Measurements from ENCODE around the gene ADCY1. TPM values are rescaled to one million over a fixed set of nuclear protein-coding genes. Genes with fewer than 3 reads are reported as not detected.

ADCY1 gene
- total RNA-seq, 4 donors from 2014 or later: 2.5 to 9.0 (median 5.6) TPM

DNA sequence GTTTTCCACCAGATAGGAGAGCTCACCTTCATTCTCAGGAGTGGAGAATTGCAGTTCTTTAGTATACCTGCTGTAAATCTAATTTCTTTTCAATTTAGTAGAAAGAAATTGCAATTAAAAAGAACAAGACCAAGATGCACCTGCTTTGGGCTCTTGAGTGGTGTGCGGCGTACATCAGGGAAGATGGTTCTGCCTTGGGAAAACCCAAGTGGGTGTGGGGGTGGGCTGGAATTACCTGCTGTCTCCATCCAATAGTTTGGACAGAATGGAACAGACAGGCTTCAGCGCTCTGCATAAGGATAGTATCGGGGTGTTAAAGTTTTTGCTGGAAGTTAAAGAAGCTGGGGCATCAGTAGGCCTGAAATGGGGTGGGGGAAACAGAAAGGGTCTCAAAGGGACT, 7.2 kb upstream of the ADCY1 start:
- no peaks in the 10 kb centered on the region for H3K9me3 ChIP-seq
- peaks cover 0 to 19% (median 0%) of the 10 kb centered on the region in 4 donors for H3K4me1 ChIP-seq
- no peak overlapping the region for H3K27ac ChIP-seq
- no peaks in the 10 kb centered on the region for H3K27me3 ChIP-seq
- WGBS, 2 donors: 89 to 95% methylated on average over 4 of the region's 4 CpGs
- DNase-seq (ENCODE audit: low spot score in 2 of 2): no peak
- H3K36me3 ChIP-seq: no peaks in the 10 kb centered on the region
- TF ChIP-seq POLR2A (IDR thresholded peaks at IDR 0.05) (no peak), EP300 (IDR thresholded peaks at IDR 0.05) (no peak)
- TF ChIP-seq, protein P1, sequence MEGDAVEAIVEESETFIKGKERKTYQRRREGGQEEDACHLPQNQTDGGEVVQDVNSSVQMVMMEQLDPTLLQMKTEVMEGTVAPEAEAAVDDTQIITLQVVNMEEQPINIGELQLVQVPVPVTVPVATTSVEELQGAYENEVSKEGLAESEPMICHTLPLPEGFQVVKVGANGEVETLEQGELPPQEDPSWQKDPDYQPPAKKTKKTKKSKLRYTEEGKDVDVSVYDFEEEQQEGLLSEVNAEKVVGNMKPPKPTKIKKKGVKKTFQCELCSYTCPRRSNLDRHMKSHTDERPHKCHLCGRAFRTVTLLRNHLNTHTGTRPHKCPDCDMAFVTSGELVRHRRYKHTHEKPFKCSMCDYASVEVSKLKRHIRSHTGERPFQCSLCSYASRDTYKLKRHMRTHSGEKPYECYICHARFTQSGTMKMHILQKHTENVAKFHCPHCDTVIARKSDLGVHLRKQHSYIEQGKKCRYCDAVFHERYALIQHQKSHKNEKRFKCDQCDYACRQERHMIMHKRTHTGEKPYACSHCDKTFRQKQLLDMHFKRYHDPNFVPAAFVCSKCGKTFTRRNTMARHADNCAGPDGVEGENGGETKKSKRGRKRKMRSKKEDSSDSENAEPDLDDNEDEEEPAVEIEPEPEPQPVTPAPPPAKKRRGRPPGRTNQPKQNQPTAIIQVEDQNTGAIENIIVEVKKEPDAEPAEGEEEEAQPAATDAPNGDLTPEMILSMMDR (IDR thresholded peaks at IDR 0.05): no peak
- no peak overlapping the region for H3K4me3 ChIP-seq

DNA sequence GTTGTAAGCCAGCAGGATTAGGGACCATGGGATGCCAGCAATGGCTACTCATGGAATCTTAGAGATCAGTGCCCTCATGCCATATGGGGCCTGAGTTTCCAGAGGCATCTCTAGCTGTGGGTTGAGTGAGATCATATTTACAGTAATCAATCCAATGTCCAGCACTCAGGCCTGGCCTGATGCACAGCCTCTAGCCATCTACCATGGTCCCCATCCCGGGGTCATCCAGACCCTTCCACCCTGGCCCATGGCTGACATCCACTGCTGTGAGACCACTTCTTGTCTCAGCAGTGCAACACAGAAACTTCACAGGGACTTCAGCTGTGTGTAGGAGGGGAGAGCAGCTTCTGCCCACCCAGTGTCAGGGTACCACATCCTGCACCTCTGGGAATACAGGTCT, 6.5 kb upstream of the ADCY1 start:
- WGBS, 2 donors: 67 to 100% methylated on average over 1 of the region's 1 CpG
- no peaks in the 10 kb centered on the region for H3K27me3 ChIP-seq
- no peak overlapping the region for H3K4me3 ChIP-seq
- no peak overlapping the region for H3K27ac ChIP-seq
- no peaks in the 10 kb centered on the region for H3K9me3 ChIP-seq
- no peaks in the 10 kb centered on the region for H3K36me3 ChIP-seq
- no peak for DNase-seq (ENCODE audit: low spot score in 2 of 2)
- peaks cover 0 to 19% (median 0%) of the 10 kb centered on the region in 4 donors for H3K4me1 ChIP-seq
- TF ChIP-seq POLR2A (IDR thresholded peaks at IDR 0.05): no peak
- TF ChIP-seq, protein P1 (IDR thresholded peaks at IDR 0.05): no peak
- TF ChIP-seq EP300 (IDR thresholded peaks at IDR 0.05): no peak

DNA sequence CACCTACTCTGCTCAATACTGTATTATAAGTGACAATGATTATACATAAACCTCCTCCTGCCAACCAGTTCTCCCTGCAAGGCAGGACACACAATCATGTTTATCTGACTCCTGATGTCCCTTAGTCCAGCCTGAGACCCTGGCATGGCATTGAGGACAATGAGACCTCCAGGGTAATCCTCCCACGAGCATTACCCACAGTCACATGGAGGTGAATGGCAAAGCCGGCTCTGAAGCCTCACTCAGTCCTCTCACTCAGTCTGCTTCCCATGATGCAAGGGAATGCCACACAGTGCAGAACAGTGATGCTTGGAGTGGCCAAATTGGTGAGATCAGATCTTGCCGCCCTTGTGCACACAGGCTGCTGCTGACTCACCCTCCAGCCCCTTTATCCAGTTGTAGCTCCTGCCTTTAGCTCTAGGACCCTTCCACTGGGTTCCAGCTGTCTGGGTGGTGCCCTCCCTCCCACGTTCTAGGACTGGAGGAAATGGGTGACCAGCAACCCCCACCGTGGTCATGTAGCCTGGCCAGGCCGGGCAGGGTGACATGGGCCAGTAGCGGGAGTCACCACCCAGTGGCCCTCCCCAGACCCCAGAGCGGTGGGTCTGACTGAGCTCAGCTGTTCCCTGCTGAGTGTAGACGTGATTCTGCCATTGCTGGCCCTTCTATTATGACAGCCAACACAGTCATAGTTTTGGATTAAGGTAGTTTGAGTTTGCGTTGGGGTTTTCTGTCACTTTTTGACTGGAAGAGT, 5.5 kb upstream of the ADCY1 start:
- Histone ChIP-seq H3K4me3 (no peak overlapping the region), H3K36me3 (no peaks in the 10 kb centered on the region), H3K9me3 (no peaks in the 10 kb centered on the region), H3K4me1 (peaks cover 0 to 19% (median 0%) of the 10 kb centered on the region in 4 donors), H3K27ac (no peak overlapping the region), H3K27me3 (no peaks in the 10 kb centered on the region)
- TF ChIP-seq POLR2A (IDR thresholded peaks at IDR 0.05) (no peak), EP300 (IDR thresholded peaks at IDR 0.05) (no peak)
- TF ChIP-seq, protein P1 (IDR thresholded peaks at IDR 0.05): no peak
- WGBS, 2 donors: 80 to 85% methylated on average over 6 to 10 of the region's 10 CpGs
- no peak for DNase-seq (ENCODE audit: low spot score in 2 of 2)

DNA sequence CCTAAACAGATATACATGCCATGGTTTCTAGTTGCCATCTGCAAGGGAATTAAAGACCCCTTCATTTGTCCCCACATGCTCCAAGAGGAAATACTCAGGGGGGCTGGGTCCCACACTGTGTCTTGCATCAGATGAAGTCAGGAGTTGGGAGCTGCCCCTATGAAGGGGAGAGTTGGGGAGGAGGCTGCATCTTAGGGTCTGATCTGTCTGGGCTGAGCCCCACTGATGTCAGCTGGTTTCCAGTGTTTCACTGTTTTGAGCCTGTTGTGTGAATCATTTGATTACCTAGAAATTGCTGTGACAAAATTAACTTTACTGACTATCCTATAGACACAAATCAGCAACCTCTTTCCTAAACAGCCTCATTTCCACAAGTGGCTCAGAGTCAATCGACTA, 4.9 kb upstream of the ADCY1 start:
- no peaks in the 10 kb centered on the region for H3K9me3 ChIP-seq
- no peaks in the 10 kb centered on the region for H3K27me3 ChIP-seq
- no peaks in the 10 kb centered on the region for H3K36me3 ChIP-seq
- 92 to 93% methylated on average over 1 of the region's 1 CpG for WGBS, 2 donors
- H3K4me3 ChIP-seq: no peak overlapping the region
- TF ChIP-seq POLR2A (IDR thresholded peaks at IDR 0.05) (no peak), EP300 (IDR thresholded peaks at IDR 0.05) (no peak)
- TF ChIP-seq, protein P1 (IDR thresholded peaks at IDR 0.05): no peak
- H3K4me1 ChIP-seq: peaks cover 0 to 17% (median 0%) of the 10 kb centered on the region in 4 donors
- H3K27ac ChIP-seq: no peak overlapping the region
- DNase-seq (ENCODE audit: low spot score in 2 of 2): no peak

DNA sequence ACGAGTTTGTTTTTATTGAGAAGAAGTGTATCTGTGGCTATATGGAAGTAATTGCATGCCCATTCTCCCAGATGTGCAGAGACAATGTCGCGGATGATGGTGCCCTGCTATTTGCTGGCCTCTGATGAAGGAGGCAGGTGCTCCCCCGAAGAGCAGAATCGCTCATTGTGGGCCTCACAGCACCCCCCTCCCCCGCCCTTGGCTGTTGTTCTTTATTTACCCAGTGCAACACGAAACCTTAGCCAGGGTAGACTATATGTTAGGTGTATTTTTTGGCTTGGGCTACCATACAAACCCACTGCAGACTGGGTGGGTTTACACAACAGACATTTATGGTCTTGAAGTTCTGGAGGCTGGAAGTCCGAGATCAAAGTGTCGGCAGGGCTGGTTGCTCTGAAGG, 3.4 kb upstream of the ADCY1 start:
- H3K27me3 ChIP-seq: peaks cover 0 to 10% of the 10 kb centered on the region in 2 donors
- WGBS, 2 donors: 86 to 91% methylated on average over 9 of the region's 9 CpGs
- H3K9me3 ChIP-seq: no peaks in the 10 kb centered on the region
- no peak overlapping the region for H3K27ac ChIP-seq
- H3K36me3 ChIP-seq: no peaks in the 10 kb centered on the region
- TF ChIP-seq POLR2A (IDR thresholded peaks at IDR 0.05) (no peak), EP300 (IDR thresholded peaks at IDR 0.05) (no peak)
- TF ChIP-seq, protein P1 (IDR thresholded peaks at IDR 0.05): no peak
- DNase-seq (ENCODE audit: low spot score in 2 of 2): no peak
- H3K4me3 ChIP-seq: no peak overlapping the region
- peaks cover 0 to 17% (median 4%) of the 10 kb centered on the region in 4 donors for H3K4me1 ChIP-seq
